Endothelial cell of umbilical vein (primary cell): ENCODE results near the gene ADAMTS12.

Source experiments
- EZH2 ChIP-seq: IDR thresholded peaks from 2 replicates; pipeline ENCODE4 v1.6.1; 2012; ENCODE audit warnings: borderline replicate concordance, low read depth, mild to moderate bottlenecking, moderate library complexity, low read length, inconsistent platforms; ENCODE audit not compliant: severe bottlenecking
- GATA2 ChIP-seq: IDR thresholded peaks from 2 replicates; pipeline ENCODE4 v1.7.0; 2011; ENCODE audit warnings: low read depth, mild to moderate bottlenecking, moderate library complexity, mixed read lengths, low read length; ENCODE audit not compliant: insufficient read length, insufficient read depth
- MAX ChIP-seq: IDR thresholded peaks from 2 replicates; pipeline ENCODE4 v1.6.1; 2011; ENCODE audit not compliant: insufficient read depth, insufficient read length
- MYC ChIP-seq: IDR thresholded peaks from one replicate; pipeline ENCODE4 v1.6.1; 2011; ENCODE audit warnings: mild to moderate bottlenecking, low read depth, low read length
- POLR2A ChIP-seq: IDR thresholded peaks from 2 replicates; pipeline ENCODE4 v1.6.1; 2012; ENCODE audit warnings: low read depth, mild to moderate bottlenecking, control low read depth, low read length

- TF ChIP-seq EZH2 = no peak
- TF ChIP-seq POLR2A = no peak
- TF ChIP-seq MYC = no peak
- no peak for TF ChIP-seq GATA2
- no peak for TF ChIP-seq MAX
Observed at GRCh38 chr5:33837301-33837700, 54.5 kb downstream of the ADAMTS12 start.
